Measurements from ENCODE around the gene HUWE1. TPM values are rescaled to one million over a fixed set of nuclear protein-coding genes. Genes with fewer than 3 reads are reported as not detected.

Gene HUWE1
- polyA plus RNA-seq, 3 donors, result 26.2 to 45.7 (median 37.9) TPM

DNA sequence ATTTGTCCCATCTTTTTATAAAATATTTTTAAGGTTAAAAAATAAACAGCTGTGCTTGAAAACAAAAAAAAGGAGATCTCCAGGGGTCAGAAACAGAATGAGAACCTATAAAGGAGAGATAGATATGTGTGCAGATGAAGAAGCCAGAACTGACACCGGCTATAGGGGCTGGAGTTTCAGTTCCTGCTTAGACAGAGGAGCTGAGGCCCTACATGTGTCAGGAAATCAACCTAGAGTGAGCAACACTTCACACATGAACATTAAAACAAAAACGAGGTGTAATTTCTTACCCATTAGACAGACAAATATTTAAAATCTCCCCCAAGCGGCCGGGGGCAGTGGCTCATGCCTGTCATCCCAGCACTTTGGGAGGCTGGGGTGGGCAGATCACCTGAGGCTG is 17.8 kb upstream of the HUWE1 start:
- 72 to 87% (median 78%) methylated on average over 4 of the region's 4 CpGs for WGBS, 3 donors
- H3K27ac ChIP-seq (ENCODE audit: low read depth, low read length), result no peak overlapping the region

DNA sequence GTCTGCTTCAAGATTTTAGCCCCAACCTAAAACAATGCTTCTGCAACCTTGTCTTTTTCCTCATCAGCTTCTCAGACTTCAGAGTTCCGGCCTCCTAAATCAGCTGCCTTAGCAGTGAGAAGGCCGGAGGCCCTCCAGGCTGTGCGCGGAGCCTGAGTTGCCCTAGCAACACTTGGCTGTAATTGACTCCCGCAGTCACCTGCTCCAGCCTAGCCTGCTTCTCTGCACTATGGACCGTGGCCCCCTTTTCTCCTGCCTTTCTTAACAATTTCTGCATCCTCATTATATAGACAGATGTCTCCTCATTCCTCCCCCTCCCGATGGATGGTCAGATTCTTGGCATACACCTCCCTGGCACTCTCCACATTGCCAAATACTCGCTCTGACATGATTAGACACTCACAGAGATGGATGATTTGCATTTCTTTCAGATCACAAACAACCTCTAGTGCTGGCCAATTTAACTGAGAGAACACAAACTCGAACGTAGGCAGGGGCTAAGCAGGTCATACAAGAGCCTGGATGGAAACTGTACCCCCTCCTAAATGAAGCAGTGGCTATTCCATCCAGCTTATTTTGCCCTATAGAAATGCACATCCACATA is 9.5 kb upstream of the HUWE1 start:
- no peak overlapping the region for H3K27ac ChIP-seq (ENCODE audit: low read depth, low read length)
- WGBS, 3 donors, result 57 to 66% (median 64%) methylated on average over 10 of the region's 10 CpGs

DNA sequence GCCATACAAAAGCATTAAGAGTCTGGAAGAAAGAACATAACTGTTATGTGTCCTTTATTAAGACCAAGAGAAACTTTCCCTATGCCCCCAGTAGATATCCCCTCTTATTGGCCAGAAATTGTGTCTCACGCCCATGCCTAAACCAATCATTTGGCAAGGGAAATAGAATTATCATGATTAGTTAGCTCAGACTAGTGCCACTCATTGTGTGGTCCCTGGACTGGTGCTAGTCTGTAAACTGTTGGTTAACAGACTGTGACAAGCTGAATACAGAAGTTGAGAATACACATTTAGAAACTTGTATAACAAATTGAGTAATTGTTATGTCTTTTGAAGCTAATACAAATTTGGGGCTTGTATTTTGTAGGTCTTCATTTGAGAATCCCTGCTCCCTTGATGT is 8.1 kb upstream of the HUWE1 start:
- WGBS, 3 donors, result 81 to 97% (median 95%) methylated on average over 1 of the region's 1 CpG
- H3K27ac ChIP-seq (ENCODE audit: low read depth, low read length), result no peak overlapping the region

DNA sequence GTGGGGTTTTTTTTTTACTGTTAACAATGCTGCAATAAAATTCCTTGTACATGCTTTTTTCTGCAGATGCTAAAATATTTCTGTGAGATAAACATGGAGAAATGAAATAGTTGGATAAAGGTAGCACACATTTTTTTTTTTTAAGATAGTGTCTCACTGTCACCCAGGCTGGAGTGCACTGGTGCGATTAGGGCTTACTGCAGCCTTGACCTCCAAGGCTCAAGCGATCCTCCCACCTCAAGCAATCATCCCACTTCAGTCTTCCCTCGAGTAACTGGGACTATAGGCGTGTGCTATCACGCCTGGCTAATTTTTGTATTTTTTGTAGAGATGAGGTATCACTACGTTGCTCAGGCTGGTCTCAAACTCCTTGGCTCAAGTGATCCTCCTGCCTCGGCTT is 1.8 kb upstream of the HUWE1 start:
- no peak overlapping the region for H3K27ac ChIP-seq (ENCODE audit: low read depth, low read length)
- 81 to 88% (median 86%) methylated on average over 6 to 7 of the region's 7 CpGs for WGBS, 3 donors

DNA sequence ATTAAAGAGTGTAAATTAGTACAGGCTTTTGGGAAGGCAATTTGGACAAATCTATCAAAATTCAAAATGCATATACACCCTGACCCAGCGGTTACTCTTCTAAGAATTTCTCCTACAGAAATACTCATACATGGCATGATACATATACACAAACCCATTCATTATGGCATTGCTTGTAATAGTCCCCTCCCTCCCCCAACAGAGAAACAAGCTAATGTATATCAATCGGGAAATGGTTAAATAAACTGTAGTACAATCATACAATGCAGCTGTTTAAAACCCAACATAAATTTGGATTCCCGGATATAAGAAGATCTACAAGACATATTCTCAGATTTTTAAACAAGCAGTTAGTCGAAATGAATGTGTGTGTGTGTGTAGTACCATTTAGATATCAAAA is 808 bp downstream of the HUWE1 start:
- H3K27ac ChIP-seq (ENCODE audit: low read depth, low read length), result no peak overlapping the region
- WGBS, 3 donors, result 0 to 29% (median 5%) methylated on average over 4 of the region's 4 CpGs

DNA sequence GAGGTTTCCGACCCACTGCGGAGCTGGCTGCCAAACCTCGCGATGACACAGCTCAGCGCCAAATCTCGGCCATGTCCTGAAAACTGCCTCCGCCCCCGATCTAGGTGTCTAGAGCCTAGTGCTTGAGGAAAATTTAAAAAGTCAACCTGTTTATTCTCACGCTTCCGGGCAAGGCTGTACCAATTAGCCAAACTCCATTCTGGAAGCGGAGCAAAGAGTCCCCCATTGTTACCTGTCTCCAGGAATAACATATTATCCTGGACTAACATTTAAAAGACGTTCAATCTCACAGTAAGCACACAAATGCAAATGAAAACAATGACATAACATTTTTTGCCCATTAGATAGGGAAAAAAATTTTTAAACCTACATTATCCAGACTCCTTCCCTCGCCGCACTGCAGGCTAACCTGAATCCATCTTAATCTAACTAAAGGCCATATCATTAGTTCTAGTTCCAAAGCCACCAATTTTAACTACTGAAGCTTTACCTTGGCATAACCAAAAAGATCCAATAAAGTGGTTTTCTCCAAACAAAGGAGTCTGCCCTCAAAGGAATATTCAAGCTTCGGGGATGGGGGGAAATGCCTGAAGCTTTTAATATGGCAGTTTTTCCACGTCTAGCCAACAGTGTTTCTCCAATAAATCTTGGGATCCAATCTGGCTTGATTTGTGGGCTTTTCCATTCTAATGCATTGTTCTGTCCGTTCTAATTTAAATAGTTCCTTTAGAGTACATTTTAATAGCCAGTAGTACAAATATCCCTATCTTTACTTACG is 1.9 kb downstream of the HUWE1 start:
- no peak overlapping the region for H3K27ac ChIP-seq (ENCODE audit: low read depth, low read length)
- WGBS, 3 donors, result 1 to 30% (median 5%) methylated on average over 18 of the region's 18 CpGs

DNA sequence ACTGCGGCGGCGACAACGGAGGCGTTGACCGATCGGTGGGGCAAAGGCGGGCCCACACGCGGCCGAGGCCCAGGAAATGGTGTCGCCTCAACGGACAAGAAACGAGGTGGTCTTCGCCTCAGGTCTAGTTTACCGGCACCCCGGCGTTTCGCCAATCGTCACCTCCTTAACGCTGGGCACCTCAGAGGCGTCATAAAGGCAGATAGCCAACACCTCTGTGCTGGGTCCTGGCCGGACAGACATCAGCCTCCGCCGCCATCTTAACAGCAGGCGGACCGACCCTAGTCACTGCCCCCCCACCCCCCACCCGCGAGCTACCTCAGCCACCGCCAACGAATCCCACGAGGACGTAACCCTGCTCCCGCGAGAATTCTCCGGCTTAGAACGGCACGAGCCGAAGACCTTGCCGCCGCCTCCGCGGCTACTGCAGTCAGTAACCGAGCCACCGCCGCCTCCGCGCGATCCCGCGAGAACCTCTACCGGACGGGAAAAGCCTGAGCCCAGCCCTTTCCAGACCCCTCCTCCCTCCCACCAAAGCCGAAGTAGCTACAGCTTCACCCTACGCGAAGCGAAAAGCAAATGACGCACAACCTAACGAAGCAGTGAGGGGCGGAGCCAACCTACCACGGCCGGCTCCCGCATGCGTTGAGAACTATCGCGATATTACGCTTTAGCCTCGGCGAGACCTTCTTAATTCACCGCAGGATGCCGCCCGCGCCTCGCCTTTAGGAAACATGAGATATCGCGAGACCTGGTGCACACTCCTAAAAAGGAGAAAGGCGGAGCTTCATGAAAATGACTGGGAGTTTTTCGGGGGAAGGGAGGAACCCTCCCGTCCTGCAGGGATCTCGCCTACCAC is 2.7 kb downstream of the HUWE1 start:
- H3K27ac ChIP-seq (ENCODE audit: low read depth, low read length), result no peak overlapping the region
- WGBS, 3 donors, result 0 to 33% (median 1%) methylated on average over 58 to 80 of the region's 80 CpGs

DNA sequence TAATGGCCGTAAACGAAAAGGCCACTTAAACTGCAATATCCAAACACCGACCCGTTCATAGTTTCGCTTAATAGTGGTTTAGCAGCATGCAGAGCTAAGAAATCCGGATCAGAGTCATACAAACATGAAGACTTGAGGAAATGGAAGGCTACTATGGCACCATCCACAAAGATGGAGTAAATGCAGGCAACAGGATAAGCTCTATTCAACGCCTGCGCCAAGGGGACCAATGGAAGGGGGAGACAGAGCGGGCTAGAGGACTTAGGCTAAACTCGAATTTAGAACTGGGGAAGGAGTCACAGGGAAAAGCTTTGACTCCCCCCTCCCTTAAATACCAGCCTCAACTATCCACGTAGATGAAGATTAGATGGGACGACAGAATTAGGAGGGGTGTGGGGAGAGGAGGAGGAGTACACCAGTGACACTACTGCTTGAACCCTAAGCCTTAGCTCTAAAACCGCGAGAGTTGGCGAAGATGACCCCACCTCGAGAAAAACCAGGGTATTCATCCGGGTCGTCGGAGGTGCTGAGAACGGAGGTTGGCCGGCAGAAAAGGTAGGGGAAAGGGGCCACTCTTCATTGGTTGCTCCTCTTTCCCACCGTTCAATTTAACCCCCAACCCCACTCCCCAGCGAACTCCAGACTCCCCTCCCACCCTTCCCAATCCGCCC is 3.5 kb downstream of the HUWE1 start:
- 0 to 33% (median 2%) methylated on average over 17 to 24 of the region's 24 CpGs for WGBS, 3 donors
- no peak overlapping the region for H3K27ac ChIP-seq (ENCODE audit: low read depth, low read length)

DNA sequence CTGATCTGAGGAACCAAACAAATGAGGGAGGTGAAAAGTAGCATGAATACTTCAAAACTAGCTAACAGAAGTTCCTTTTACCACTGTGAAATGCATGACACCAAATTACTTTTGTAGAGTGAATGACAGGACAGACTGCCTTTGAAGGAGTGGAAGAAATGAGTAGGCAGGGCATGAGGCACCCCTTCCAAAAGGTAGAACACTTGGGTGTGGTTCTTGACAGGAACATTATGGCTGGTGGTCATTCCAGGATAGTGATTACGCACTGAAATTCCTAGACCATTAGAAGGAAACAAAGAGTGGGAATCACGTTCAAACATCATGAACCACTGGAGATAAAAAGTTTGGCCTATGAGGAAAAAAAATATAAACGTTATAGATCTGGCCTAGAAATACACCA is 4.9 kb downstream of the HUWE1 start:
- 50 to 63% (median 57%) methylated on average over 3 of the region's 3 CpGs for WGBS, 3 donors

DNA sequence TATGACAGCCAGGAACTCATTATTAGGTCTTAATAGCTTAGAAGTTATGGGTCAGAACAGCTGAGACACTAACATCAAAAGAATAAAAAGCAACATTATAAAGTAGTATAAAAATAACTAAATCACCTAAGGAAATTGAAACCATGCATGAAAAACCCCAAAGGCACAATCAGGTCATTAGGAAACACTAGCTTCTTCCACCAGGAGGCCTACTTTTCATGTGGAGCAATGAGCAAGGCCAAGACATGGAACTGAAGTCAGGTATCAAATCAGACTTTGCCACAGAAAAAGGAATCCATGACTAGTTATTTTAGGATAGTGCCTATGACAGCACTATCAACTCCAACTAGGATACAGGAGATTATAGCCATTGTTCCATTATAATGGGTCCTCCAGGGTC is 7.9 kb downstream of the HUWE1 start:
- no peak overlapping the region for H3K27ac ChIP-seq (ENCODE audit: low read depth, low read length)

More for the DNA sequence above, 4.9 kb downstream of the HUWE1 start:
- H3K27ac ChIP-seq (ENCODE audit: low read depth, low read length), result no peak overlapping the region

DNA sequence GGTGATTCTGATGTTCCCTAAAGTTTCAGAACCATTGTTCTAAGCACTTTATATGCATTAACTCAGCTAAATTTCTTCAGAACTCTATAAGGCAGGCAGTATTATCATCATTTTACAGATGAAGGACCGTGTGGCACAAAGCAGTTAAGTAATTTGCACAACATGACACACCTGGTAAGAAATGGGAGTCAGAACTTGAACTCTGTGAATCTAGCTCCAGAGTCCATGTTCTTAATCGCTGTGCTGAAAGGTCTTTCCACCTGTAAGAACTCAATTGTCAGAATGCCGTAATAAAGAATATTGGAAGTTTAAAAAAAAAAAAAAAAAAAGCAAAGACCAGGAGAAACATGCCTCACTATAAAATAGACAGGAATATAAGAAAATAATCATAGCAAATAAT is 9.2 kb downstream of the HUWE1 start:
- no peak overlapping the region for H3K27ac ChIP-seq (ENCODE audit: low read depth, low read length)
- 72 to 91% (median 76%) methylated on average over 3 of the region's 3 CpGs for WGBS, 3 donors

DNA sequence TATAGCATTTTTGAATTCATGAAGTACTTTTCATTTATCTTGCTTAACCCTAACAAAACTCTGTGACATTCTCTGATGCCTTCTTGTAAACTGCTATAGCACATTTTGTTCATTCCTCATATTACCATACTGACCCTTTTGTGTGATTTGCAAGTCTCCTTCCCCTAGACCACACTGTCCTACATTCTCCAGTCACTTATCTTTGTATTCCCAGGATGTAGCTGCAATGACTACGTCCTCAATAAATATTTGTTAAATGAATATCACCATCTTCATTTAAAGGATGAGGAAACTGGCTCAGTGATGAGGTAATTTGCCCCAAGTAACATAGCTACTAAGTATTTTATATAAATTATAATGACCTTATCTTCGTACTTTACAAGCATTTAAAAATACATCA is 11.9 kb downstream of the HUWE1 start:
- H3K27ac ChIP-seq (ENCODE audit: low read depth, low read length), result no peak overlapping the region
- WGBS, 3 donors, result 64 to 80% (median 74%) methylated on average over 2 of the region's 2 CpGs

DNA sequence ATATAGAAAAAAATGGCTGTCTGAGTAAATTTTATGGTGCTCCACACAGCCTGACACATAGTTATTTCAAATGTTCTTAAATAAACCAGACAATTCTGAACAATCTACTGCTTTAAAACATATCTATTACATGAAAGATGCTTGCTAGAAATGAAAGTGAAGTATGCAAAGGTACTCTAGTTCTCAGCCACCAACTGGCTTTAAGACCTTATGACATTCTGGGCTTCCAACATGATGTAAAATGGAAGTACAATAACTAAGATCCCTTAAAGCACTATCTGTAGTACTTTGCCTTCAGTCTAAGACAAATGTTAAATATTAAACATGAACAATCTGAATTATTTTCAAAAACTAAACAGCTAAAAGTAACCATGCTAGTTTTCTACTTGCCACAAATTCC is 17.3 kb downstream of the HUWE1 start:
- H3K27ac ChIP-seq (ENCODE audit: low read depth, low read length), result no peak overlapping the region

DNA sequence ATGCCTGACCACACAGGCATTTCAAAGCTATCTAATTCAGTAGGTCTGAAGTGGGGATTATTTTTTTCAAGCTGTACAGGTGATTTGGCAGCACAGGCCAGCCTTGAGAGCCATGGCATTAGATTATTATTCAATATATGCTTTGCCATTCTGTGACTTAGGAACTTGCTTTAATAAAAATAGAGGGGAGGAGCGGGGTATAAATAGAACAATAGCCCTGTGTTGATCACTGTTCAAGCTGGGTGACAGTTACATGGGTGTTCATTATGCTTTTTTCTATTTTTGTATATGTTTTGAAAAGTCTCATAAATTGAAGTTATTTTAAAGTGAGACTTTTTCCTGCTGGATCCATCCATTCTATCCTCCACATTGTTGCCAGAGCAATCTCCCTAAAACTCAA is 20.3 kb downstream of the HUWE1 start:
- no peak overlapping the region for H3K27ac ChIP-seq (ENCODE audit: low read depth, low read length)
- 80 to 100% (median 80%) methylated on average over 1 of the region's 1 CpG for WGBS, 3 donors

DNA sequence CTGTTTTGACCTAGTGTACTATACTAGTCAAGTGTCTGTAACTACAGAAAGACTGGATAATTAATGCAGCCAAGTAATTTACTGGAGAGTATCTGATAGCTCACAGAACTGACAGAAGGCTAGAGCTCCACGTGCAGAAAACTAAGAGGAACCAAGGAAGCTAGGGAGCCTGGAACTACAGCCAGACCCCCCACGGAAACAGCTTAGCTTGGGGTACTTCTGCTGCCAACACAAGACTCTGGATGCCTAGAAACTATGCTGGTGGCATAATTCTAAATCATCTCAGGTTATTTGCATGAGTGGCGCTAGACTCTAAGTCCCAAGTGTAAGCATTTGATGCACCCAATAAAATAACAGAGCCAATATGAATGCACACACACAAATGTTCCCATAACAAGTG is 26.5 kb downstream of the HUWE1 start:
- H3K27ac ChIP-seq (ENCODE audit: low read depth, low read length), result no peak overlapping the region
- WGBS, 3 donors, result 79 to 90% (median 81%) methylated on average over 3 of the region's 3 CpGs

DNA sequence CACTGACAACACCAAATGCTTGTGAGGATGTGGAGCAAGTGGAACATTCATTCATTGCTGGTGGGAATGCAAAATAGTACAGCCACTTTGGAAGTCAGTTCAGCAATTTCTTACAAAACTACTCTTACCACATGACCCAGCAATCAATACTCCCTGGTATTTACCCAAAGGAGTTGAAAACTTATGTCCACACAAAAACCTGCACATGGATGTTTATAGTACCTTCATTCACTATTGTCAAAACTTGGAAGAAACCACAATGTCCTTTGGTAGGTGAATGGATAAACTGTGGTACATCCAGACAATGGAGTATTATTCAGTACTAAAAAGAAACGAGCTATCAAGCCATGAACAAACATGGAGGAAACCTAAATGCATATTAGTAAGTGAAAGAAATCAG is 27.5 kb downstream of the HUWE1 start:
- 78 to 100% (median 84%) methylated on average over 1 of the region's 1 CpG for WGBS, 3 donors
- H3K27ac ChIP-seq (ENCODE audit: low read depth, low read length), result no peak overlapping the region

DNA sequence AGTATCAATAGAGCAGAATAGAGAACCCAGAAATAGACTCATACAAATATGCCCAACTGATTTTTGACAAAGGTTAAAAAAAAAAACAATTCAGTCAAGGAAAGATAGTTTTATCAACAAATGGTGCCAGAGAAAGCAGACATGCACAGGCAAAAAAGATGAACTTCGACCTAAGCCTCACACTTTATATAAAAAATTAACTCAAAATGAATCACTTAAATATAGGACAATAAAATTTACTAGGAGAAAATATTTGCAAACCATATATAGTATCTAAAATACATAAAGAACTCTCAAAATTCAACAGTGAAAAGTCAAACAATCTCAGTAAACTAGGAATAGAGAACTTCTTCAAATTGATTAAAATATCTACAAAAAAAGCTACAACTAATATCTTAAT is 29.7 kb downstream of the HUWE1 start:
- no peak overlapping the region for H3K27ac ChIP-seq (ENCODE audit: low read depth, low read length)
- WGBS, 3 donors, result 50 to 97% (median 52%) methylated on average over 1 of the region's 1 CpG

DNA sequence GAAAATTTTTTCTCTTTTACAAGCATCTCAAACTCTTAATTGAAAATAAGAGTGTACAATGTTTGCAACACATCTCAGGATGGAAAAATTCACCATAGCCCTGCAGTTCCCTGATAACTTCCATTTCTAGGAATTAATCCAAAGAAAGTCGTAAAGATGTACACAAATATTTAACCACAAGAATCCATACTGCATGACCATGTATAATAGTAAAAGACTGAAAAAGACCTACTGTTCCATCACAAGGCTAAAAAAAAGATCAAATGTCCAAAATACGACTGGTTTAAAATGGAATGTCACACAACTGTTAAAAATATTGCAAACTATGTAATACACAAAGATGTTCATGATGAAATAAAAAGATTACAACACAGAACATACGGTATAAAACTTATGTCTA is 32.1 kb downstream of the HUWE1 start:
- WGBS, 3 donors, result 49 to 58% (median 56%) methylated on average over 3 of the region's 3 CpGs
- no peak overlapping the region for H3K27ac ChIP-seq (ENCODE audit: low read depth, low read length)

DNA sequence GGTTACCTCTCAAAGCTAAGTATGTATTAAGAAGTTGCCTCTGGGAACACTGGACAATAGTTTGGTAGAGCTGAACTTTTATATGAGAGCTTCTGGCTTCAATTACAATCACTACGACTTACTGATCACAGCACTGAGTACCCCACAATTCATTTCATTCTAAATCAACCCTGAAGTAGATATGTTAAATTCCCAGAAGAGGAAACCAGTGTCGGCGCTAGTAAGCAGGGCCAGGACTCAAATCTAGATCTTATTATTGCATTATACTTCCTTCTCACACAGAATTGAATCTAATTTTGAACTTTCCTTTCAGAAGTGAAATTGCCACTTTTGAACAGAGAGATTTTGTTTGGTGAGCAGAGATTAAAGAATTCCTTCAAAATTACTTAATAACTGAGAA is 41.8 kb downstream of the HUWE1 start:
- WGBS, 3 donors, result 84 to 91% (median 88%) methylated on average over 3 of the region's 3 CpGs
- no peak overlapping the region for H3K27ac ChIP-seq (ENCODE audit: low read depth, low read length)
